ENCODE data around the gene ST7.

DNA sequence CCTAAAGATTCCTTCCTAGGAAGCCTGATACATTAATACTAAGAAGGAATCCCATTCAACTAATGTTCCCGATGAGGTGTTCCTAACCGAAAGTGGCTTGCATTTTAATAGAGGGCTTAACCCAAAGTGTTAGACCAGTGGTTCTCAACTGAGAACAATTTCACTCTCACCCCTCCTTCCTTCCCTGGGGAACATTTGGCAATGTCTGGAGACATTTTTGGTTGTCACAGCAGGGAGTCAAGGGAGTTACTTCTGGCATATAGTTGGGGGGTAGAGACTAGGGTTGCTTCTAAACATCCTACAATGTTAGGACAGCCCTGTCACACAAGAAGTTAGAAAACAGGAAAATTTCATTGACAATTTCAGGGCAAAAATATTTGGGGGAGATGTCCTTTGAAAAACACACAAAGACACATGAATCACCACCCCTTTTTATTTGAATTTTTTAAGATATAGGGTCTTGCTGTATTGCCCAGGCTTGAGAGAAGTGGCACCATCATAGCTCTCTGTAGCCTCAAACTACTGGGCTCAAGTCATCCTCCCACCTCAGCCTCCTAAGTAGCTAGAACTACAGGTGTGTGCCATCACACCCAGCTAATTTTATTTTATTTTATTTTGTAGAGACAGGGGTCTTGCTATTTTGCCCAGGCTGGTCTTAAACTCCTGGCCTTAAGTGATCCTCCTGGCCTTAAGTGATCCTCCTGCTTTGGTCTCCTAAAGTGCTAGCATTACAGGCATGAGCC lies 318.9 kb downstream of the ST7 start:
- TF ChIP-seq, protein P1, sequence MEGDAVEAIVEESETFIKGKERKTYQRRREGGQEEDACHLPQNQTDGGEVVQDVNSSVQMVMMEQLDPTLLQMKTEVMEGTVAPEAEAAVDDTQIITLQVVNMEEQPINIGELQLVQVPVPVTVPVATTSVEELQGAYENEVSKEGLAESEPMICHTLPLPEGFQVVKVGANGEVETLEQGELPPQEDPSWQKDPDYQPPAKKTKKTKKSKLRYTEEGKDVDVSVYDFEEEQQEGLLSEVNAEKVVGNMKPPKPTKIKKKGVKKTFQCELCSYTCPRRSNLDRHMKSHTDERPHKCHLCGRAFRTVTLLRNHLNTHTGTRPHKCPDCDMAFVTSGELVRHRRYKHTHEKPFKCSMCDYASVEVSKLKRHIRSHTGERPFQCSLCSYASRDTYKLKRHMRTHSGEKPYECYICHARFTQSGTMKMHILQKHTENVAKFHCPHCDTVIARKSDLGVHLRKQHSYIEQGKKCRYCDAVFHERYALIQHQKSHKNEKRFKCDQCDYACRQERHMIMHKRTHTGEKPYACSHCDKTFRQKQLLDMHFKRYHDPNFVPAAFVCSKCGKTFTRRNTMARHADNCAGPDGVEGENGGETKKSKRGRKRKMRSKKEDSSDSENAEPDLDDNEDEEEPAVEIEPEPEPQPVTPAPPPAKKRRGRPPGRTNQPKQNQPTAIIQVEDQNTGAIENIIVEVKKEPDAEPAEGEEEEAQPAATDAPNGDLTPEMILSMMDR (IDR thresholded peaks at IDR 0.05; ENCODE audit: insufficient read depth, low read depth, low read length) = no peak
- no peak for TF ChIP-seq EZH2 (IDR thresholded peaks at IDR 0.05; ENCODE audit: insufficient read depth, low read length)
